HEK293 (cell line): ENCODE data around the gene NR1H2.
A peak's percentile ranks its signal among the peaks of the same experiment; 100 is the strongest.

ENCODE experiments used
- GLI2 ChIP-seq: fragments of 450-650 bp; formaldehyde crosslinking; IDR thresholded peaks from 2 replicates; pipeline ENCODE4; 2017; ENCODE audit warnings: missing biosample characterization, missing genetic modification characterization, low read depth, borderline replicate concordance
- GLIS1 ChIP-seq: fragments of 450-650 bp; formaldehyde crosslinking; IDR thresholded peaks from 2 replicates; pipeline ENCODE4 v1.5.1; 2016; ENCODE audit warnings: missing biosample characterization, missing genetic modification characterization
- HOXC10 ChIP-seq: sonication (generic); formaldehyde crosslinking; IDR thresholded peaks from 2 replicates; pipeline ENCODE4 v1.8.1; 2023; ENCODE audit warnings: mild to moderate bottlenecking, missing genetic modification reagents
- HOXD13 ChIP-seq: sonication (generic); formaldehyde crosslinking; IDR thresholded peaks from 2 replicates; pipeline ENCODE4 v1.8.0; 2022; ENCODE audit warnings: missing genetic modification reagents, borderline replicate concordance
- KLF16 ChIP-seq: fragments of 450-650 bp; formaldehyde crosslinking; IDR thresholded peaks from 2 replicates; pipeline ENCODE4 v1.5.1; 2017; ENCODE audit warnings: missing biosample characterization, missing genetic modification characterization
- MEIS1 ChIP-seq: sonication (generic); formaldehyde crosslinking; IDR thresholded peaks from 2 replicates; pipeline ENCODE4 v1.8.1; 2022; ENCODE audit warnings: missing genetic modification reagents, mild to moderate bottlenecking, borderline replicate concordance
- OSR2 ChIP-seq: fragments of 450-650 bp; formaldehyde crosslinking; IDR thresholded peaks from 2 replicates; pipeline ENCODE4 v1.5.1; 2016; ENCODE audit warnings: missing biosample characterization, missing genetic modification characterization
- REPIN1 ChIP-seq: fragments of 450-650 bp; formaldehyde crosslinking; IDR thresholded peaks from 2 replicates; pipeline ENCODE4 v1.5.1; 2017; ENCODE audit warnings: missing biosample characterization, missing genetic modification characterization, low read depth
- SCRT1 ChIP-seq: fragments of 450-650 bp; formaldehyde crosslinking; IDR thresholded peaks from 2 replicates; pipeline ENCODE4 v1.5.1; 2016; ENCODE audit warnings: missing biosample characterization, missing genetic modification characterization, borderline replicate concordance
- SP3 ChIP-seq: fragments of 450-650 bp; formaldehyde crosslinking; IDR thresholded peaks from 2 replicates; pipeline ENCODE4 v1.5.1; 2016; ENCODE audit warnings: missing biosample characterization, missing genetic modification characterization
- TCF7L2 ChIP-seq: IDR thresholded peaks from 2 replicates; pipeline ENCODE4 v1.6.1; 2011; ENCODE audit warnings: low read depth, mild to moderate bottlenecking, inconsistent platforms, low read length, moderate library complexity, borderline replicate concordance
- ZBTB8A ChIP-seq: fragments of 450-650 bp; formaldehyde crosslinking; IDR thresholded peaks from 2 replicates; pipeline ENCODE4 v1.5.1; 2016; ENCODE audit warnings: missing biosample characterization, missing genetic modification characterization
- ZIC2 ChIP-seq: fragments of 450-650 bp; formaldehyde crosslinking; IDR thresholded peaks from 2 replicates; pipeline ENCODE4 v1.5.1; 2016; ENCODE audit warnings: missing biosample characterization, missing genetic modification characterization
- ZNF138 ChIP-seq: fragments of 450-650 bp; formaldehyde crosslinking; IDR thresholded peaks from 2 replicates; pipeline ENCODE4 v1.5.1; 2016; ENCODE audit warnings: missing biosample characterization, missing genetic modification characterization, borderline replicate concordance
- ZNF140 ChIP-seq: fragments of 450-650 bp; formaldehyde crosslinking; IDR thresholded peaks from 2 replicates; pipeline ENCODE4 v1.5.1; 2016; ENCODE audit warnings: missing biosample characterization, missing genetic modification characterization
- ZNF146 ChIP-seq: fragments of 450-650 bp; formaldehyde crosslinking; IDR thresholded peaks from 2 replicates; pipeline ENCODE4 v1.5.1; 2016; ENCODE audit warnings: missing biosample characterization, missing genetic modification characterization
- ZNF248 ChIP-seq: fragments of 450-650 bp; formaldehyde crosslinking; IDR thresholded peaks from 2 replicates; pipeline ENCODE4 v1.5.1; 2017; ENCODE audit warnings: missing biosample characterization, missing genetic modification characterization
- ZNF274 ChIP-seq, 2 experiments: fragments of 200-500 bp in 1 of 2; fragments of 450-650 bp in 1 of 2; sonication (Bioruptor generic) in 1 of 2; formaldehyde crosslinking in 1 of 2; IDR thresholded peaks; 2 replicates each; pipeline versions ENCODE4 v1.5.1 to v1.6.1; 2014 to 2016; ENCODE audit warnings: borderline replicate concordance in 1 of 2, inconsistent platforms in 1 of 2, low read length in 1 of 2, missing biosample characterization in 1 of 2, missing genetic modification characterization in 1 of 2
- ZNF37A ChIP-seq: fragments of 450-650 bp; IDR thresholded peaks from 2 replicates; pipeline ENCODE4 v1.5.1; 2018; ENCODE audit warnings: missing biosample characterization, missing genetic modification characterization
- ZNF433 ChIP-seq: fragments of 450-650 bp; formaldehyde crosslinking; IDR thresholded peaks from 2 replicates; pipeline ENCODE4 v1.5.1; 2016; ENCODE audit warnings: missing biosample characterization, missing genetic modification characterization, low read depth
- ZNF501 ChIP-seq: fragments of 450-650 bp; formaldehyde crosslinking; IDR thresholded peaks from 2 replicates; pipeline ENCODE4 v1.5.1; 2016; ENCODE audit warnings: missing biosample characterization, missing genetic modification characterization
- ZNF529 ChIP-seq: fragments of 450-650 bp; formaldehyde crosslinking; IDR thresholded peaks from 2 replicates; pipeline ENCODE4 v1.5.1; 2017; ENCODE audit warnings: missing genetic modification characterization, missing biosample characterization; ENCODE audit not compliant: insufficient replicate concordance
- ZNF530 ChIP-seq: fragments of 450-650 bp; formaldehyde crosslinking; IDR thresholded peaks from 2 replicates; pipeline ENCODE4 v1.5.1; 2016; ENCODE audit warnings: low read depth, missing biosample characterization, missing genetic modification characterization
- ZNF544 ChIP-seq: fragments of 450-650 bp; formaldehyde crosslinking; IDR thresholded peaks from 2 replicates; pipeline ENCODE4 v1.5.0; 2017; ENCODE audit warnings: missing biosample characterization, missing genetic modification characterization
- ZNF549 ChIP-seq: fragments of 450-650 bp; IDR thresholded peaks from 2 replicates; pipeline ENCODE4 v1.5.1; 2018; ENCODE audit warnings: missing biosample characterization, missing genetic modification characterization, mild to moderate bottlenecking, inconsistent platforms, moderate library complexity
- ZNF561 ChIP-seq: fragments of 450-650 bp; IDR thresholded peaks from 2 replicates; pipeline ENCODE4 v1.5.1; 2018; ENCODE audit warnings: missing biosample characterization, missing genetic modification characterization, borderline replicate concordance
- ZNF596 ChIP-seq: fragments of 450-650 bp; IDR thresholded peaks from 2 replicates; pipeline ENCODE4 v1.5.0; 2018; ENCODE audit warnings: missing biosample characterization, mild to moderate bottlenecking, missing genetic modification characterization, moderate library complexity
- ZNF624 ChIP-seq: fragments of 450-650 bp; formaldehyde crosslinking; IDR thresholded peaks from 2 replicates; pipeline ENCODE4 v1.5.1; 2017; ENCODE audit warnings: missing biosample characterization, missing genetic modification characterization
- ZNF670 ChIP-seq: fragments of 450-650 bp; formaldehyde crosslinking; IDR thresholded peaks from 2 replicates; pipeline ENCODE4 v1.5.1; 2016; ENCODE audit warnings: missing biosample characterization, missing genetic modification characterization, low read depth
- ZNF701 ChIP-seq: fragments of 450-650 bp; formaldehyde crosslinking; IDR thresholded peaks from 2 replicates; pipeline ENCODE4 v1.5.1; 2016; ENCODE audit warnings: missing biosample characterization, missing genetic modification characterization
- ZNF76 ChIP-seq: fragments of 450-650 bp; formaldehyde crosslinking; IDR thresholded peaks from 2 replicates; pipeline ENCODE4; 2016; ENCODE audit warnings: low read depth, missing biosample characterization, missing genetic modification characterization, borderline replicate concordance
- ZSCAN30 ChIP-seq: fragments of 450-650 bp; IDR thresholded peaks from 2 replicates; pipeline ENCODE4 v1.5.1; 2018; ENCODE audit warnings: missing biosample characterization, mild to moderate bottlenecking, missing genetic modification characterization, moderate library complexity
- TF ChIP-seq, protein P1 (sequence below): IDR thresholded peaks from 2 replicates; pipeline ENCODE4 v1.6.1; 2011; ENCODE audit warnings: mild to moderate bottlenecking, low read depth, low read length, borderline replicate concordance
- TF ChIP-seq, protein P2 (sequence below): fragments of 450-650 bp; IDR thresholded peaks from 2 replicates; pipeline ENCODE4 v1.5.1; 2018; ENCODE audit warnings: missing biosample characterization, mild to moderate bottlenecking, missing genetic modification characterization
- TF ChIP-seq, protein P3 (sequence below): fragments of 450-650 bp; formaldehyde crosslinking; IDR thresholded peaks from 2 replicates; pipeline ENCODE4 v1.5.1; 2016; ENCODE audit warnings: missing biosample characterization, missing genetic modification characterization
- TF ChIP-seq, protein P4 (sequence below): fragments of 450-650 bp; formaldehyde crosslinking; optimal IDR thresholded peaks from 2 replicates; pipeline ENCODE3; 2016; ENCODE audit warnings: missing biosample characterization, mild to moderate bottlenecking, missing genetic modification characterization

The NR1H2 gene

DNA sequence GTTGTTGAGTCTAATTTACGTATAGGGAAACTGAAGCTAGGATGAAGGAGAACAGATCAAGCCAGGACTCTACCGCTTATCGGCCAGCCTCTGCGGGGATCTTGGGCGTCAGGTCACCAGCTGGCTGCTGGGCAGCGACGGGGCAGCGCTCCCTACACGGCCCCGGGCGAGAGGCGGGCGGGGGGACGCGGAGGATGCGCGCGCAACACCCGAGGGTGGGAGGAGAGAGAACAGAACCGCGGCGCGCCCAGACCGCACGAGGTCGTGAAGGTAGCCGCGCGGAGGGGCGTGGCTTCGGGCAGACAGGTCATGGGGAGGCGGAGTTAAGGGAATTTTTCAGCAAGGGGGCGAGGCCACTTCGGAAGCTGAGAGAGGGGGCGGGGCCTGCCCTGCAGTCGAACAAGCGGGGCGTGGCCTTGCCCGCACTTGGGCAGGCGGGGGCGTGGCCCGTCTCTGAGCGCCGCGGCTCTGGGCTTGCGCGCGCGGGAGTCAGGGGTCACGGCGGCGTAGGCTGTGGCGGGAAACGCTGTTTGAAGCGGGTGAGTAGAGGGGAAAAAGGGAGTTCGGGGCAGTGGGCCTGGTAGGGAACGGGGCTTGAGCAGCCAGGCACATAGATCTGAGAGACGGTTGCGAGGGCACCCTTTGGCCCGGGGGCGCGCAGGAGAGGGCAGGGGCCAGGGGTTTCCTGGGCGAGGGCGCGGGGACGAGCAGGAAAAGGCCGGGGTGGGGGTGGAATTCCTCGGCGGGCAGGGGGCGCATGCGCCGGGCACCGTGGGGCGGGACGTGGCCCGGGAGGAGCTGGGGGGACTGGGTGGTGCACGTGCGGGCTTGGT is 7.8 kb downstream of the NR1H2 start, which contains the start of gene POLD1 (continued):
- TF ChIP-seq ZBTB8A (tag by site-specific recombination) (peak; percentile 79), HOXD13 (CRISPR knock-in tag) (no peak), ZNF433 (tag by site-specific recombination) (no peak), ZNF529 (tag by site-specific recombination) (no peak), ZNF530 (no peak), ZNF76 (tag by site-specific recombination) (peak; percentile 50; the same call in 1 of the 2 replicates), ZNF670 (tag by site-specific recombination) (no peak), REPIN1 (tag by site-specific recombination) (0 out of 2 replicates have a peak, but pooled peaks have one; percentile 52), TCF7L2 (no peak), HOXC10 (CRISPR knock-in tag) (0 out of 2 replicates have a peak, but pooled peaks have one; percentile 57), ZNF561 (peak; percentile 73; the same call in 1 of the 2 replicates), GLI2 (tag by site-specific recombination) (no peak), ZSCAN30 (peak; percentile 37; the same call in 1 of the 2 replicates), SP3 (tag by site-specific recombination) (peak; percentile 97), ZNF140 (tag by site-specific recombination) (no peak), ZNF248 (no peak), ZNF624 (tag by site-specific recombination) (no peak), ZNF501 (tag by site-specific recombination) (peak; percentile 63), SCRT1 (tag by site-specific recombination) (peak; percentile 74; the same call in 1 of the 2 replicates), ZNF274 (IDR thresholded peaks at IDR 0.05; ENCODE audit: low read length) (no peak), ZNF274 (tag by site-specific recombination; IDR thresholded peaks at IDR 0.05; ENCODE audit: borderline replicate concordance) (no peak), ZIC2 (peak; percentile 42), KLF16 (tag by site-specific recombination) (peak; percentile 94), ZNF549 (no peak), MEIS1 (CRISPR knock-in tag) (no peak), ZNF37A (tag by site-specific recombination) (no peak), OSR2 (tag by site-specific recombination) (no peak), ZNF544 (tag by site-specific recombination) (no peak), ZNF146 (0 out of 2 replicates have a peak, but pooled peaks have one; percentile 8), ZNF701 (tag by site-specific recombination) (no peak), ZNF138 (tag by site-specific recombination) (no peak), GLIS1 (peak; percentile 55), ZNF596 (tag by site-specific recombination) (no peak)
- TF ChIP-seq, protein P1, sequence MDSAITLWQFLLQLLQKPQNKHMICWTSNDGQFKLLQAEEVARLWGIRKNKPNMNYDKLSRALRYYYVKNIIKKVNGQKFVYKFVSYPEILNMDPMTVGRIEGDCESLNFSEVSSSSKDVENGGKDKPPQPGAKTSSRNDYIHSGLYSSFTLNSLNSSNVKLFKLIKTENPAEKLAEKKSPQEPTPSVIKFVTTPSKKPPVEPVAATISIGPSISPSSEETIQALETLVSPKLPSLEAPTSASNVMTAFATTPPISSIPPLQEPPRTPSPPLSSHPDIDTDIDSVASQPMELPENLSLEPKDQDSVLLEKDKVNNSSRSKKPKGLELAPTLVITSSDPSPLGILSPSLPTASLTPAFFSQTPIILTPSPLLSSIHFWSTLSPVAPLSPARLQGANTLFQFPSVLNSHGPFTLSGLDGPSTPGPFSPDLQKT: no peak
- TF ChIP-seq, protein P2, sequence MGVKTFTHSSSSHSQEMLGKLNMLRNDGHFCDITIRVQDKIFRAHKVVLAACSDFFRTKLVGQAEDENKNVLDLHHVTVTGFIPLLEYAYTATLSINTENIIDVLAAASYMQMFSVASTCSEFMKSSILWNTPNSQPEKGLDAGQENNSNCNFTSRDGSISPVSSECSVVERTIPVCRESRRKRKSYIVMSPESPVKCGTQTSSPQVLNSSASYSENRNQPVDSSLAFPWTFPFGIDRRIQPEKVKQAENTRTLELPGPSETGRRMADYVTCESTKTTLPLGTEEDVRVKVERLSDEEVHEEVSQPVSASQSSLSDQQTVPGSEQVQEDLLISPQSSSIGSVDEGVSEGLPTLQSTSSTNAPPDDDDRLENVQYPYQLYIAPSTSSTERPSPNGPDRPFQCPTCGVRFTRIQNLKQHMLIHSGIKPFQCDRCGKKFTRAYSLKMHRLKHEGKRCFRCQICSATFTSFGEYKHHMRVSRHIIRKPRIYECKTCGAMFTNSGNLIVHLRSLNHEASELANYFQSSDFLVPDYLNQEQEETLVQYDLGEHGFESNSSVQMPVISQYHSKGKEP (tag by site-specific recombination): no peak
- TF ChIP-seq, protein P3, sequence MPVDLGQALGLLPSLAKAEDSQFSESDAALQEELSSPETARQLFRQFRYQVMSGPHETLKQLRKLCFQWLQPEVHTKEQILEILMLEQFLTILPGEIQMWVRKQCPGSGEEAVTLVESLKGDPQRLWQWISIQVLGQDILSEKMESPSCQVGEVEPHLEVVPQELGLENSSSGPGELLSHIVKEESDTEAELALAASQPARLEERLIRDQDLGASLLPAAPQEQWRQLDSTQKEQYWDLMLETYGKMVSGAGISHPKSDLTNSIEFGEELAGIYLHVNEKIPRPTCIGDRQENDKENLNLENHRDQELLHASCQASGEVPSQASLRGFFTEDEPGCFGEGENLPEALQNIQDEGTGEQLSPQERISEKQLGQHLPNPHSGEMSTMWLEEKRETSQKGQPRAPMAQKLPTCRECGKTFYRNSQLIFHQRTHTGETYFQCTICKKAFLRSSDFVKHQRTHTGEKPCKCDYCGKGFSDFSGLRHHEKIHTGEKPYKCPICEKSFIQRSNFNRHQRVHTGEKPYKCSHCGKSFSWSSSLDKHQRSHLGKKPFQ (tag by site-specific recombination): no peak
- TF ChIP-seq, protein P4, sequence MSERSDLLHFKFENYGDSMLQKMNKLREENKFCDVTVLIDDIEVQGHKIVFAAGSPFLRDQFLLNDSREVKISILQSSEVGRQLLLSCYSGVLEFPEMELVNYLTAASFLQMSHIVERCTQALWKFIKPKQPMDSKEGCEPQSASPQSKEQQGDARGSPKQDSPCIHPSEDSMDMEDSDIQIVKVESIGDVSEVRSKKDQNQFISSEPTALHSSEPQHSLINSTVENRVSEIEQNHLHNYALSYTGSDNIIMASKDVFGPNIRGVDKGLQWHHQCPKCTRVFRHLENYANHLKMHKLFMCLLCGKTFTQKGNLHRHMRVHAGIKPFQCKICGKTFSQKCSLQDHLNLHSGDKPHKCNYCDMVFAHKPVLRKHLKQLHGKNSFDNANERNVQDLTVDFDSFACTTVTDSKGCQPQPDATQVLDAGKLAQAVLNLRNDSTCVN (tag by site-specific recombination): peak; percentile 99
